ELF-1 (cell line): ENCODE results near the gene DDX24.

Experiments used
- DNase-seq: peaks from one replicate; pipeline ENCODE4 v3.0.0-alpha.2; 2016; ENCODE audit warnings: low read depth, low spot score

The DDX24 gene, protein sequence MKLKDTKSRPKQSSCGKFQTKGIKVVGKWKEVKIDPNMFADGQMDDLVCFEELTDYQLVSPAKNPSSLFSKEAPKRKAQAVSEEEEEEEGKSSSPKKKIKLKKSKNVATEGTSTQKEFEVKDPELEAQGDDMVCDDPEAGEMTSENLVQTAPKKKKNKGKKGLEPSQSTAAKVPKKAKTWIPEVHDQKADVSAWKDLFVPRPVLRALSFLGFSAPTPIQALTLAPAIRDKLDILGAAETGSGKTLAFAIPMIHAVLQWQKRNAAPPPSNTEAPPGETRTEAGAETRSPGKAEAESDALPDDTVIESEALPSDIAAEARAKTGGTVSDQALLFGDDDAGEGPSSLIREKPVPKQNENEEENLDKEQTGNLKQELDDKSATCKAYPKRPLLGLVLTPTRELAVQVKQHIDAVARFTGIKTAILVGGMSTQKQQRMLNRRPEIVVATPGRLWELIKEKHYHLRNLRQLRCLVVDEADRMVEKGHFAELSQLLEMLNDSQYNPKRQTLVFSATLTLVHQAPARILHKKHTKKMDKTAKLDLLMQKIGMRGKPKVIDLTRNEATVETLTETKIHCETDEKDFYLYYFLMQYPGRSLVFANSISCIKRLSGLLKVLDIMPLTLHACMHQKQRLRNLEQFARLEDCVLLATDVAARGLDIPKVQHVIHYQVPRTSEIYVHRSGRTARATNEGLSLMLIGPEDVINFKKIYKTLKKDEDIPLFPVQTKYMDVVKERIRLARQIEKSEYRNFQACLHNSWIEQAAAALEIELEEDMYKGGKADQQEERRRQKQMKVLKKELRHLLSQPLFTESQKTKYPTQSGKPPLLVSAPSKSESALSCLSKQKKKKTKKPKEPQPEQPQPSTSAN

DNA sequence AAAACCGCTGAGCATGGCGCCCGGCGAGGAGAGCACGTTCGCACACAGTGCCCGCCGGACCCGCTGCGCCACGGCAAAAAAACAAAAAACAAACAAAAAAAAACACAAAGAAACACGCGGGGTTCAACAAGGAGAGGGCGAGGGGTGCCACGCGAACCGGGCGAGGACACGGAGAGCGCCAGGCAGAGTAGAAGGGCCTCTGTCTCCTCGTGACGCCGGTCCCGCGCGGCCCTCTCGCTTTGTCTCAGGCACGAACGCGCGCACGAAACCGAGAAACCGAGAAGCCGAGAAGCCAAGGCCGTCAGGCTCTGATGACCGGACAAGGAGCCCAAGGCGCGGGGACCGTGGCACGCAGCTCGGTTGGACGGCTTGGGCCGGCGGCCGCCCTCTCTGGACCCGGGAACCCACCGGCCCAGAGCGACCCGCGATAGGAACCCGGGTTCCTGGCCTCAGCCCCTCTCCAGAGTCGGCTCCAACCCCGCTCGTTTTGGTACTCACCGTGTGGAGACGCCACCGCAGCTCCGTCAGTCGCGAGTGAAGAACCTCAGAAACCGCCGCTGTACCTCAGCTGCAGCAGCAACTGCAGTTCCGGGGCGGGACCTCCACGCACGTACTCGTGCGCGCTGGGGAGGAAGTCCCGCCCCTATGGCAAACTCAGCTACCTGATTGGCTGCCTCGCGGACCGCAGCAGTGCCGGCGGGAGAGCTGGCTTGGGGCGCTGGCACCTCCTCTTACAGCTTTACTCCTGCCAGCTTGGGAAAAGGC is at the start of gene DDX24, which contains the start of gene IFI27L1:
TSS of gene DDX24 (minus strand) at position 582 of the 765 bp plus-strand sequence. CDS start 1,460 bp downstream, outside the sequence.
TSS of gene IFI27L1 (plus strand) at position 690 of the 765 bp plus-strand sequence. CDS start 15,628 bp downstream, outside the sequence.
- DNase-seq: peak; percentile 92

DNA sequence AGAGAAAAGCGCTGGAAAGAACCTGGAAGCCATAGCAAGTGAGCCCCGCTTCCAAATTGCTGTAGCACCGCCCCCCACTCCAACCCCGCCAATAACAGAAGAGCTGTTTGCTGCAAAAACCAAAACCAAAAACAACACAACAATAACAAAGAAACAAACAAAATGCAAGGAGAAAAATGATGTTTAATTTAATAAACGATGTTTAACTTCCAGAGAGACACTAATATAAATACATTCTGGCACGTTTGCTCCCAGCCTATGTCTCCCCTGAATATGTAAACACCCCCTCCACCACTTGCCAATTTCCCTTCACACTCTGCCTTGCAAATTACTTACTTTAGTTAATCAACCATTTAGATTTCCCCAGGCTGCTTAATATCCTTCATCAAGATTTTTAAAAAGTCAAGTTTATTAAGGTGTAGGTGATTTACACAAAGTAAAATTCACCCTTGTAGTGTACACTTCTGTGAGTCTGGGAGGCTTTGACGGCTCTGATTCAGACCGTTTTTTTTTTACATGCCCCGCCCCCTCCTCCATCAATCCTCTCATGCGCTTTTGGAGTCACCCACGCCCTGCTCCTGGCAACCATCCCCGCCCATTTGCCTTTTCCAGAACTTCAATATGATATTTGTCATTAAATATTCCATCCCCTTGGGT is 48.9 kb upstream of the DDX24 start:
- peak; percentile 42 for DNase-seq

DNA sequence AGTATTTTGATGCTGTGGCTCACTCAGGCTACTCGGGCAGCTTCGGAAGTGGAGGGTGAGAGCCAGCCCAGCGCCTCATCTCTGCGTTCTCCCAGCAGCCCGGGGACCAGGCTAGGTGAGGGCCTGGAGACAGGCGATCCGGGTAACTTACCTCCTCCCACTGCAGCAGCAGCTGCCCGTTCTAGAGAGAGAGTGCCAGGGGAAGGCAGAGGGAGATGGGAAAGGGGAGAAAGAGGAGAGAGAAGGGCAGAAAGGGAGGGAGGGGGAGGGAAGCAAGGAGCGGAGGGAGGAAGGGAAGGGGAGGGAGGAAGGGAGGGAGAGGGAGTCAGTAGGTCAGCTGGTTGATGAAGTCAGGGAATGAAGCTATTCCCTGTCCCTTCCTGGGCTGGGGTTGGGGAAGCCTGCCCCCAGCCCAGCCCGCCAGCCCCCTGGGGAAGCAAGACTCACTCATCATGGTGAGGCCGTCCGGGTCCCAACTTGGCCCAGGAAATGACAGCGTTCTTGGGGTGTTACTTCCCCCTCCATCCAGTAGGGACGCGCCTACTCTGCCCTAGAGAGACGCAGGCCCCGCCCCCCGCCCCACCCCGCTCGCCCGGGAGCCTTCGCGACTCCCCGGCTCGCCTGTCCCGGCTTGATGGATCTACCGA is 48.2 kb upstream of the DDX24 start, which contains the start of gene IFI27L2:
TSS of gene IFI27L2 (minus strand) at position 494 of the 647 bp plus-strand sequence. CDS start at position 454, 40 bp downstream.
- DNase-seq: peak; percentile 86

DNA sequence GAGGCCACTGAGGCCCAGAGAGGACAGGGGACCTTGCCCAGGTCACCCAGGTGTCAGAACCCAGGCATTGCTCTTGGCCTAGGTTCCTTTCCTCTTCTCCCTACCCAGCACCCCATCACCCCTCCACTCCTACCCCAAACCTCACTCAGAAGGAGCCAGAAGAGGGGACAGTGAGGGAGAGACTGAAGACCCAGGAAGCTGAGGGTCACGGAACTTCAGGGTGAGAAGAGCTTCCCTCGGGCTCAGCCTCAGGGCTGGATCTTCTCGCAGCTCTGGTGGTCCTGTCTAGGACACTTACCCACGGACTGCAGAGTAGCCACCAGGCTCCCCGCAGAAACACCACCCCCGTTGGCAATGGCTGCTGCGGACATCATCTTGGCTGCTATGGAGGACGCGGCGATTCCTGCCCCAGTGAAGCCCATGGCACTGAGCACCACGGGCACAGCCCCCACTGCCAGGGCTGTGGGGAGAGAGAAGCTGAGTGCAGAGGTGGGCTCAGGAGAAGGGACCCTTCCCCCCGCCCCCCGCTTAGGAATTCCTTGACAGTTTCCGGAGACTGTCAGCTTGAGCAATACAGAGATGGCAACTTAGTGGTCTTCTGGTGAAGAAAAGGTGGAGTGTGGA is 47.3 kb upstream of the DDX24 start:
- DNase-seq: no peak

- DNase-seq: no peak
These were observed 46.3 kb upstream of the DDX24 start for GRCh38 chr14:94127330-94127729.

GRCh38 chr14:94126800-94127199 is 45.8 kb upstream of the DDX24 start:
- no peak for DNase-seq

DNA sequence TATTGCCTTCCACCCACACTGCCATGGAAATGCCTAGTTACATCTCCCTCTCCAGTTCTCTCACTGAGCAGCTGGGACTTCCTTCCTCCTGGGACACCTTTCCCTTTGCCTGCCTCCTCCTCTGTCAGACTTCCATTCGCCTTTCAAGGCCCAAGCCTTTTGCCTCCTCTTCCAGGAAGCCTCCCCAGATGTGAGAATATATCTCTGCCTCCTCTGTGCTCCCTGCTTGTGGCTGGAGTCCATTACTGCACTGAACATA is 45.3 kb upstream of the DDX24 start:
- no peak for DNase-seq

DNA sequence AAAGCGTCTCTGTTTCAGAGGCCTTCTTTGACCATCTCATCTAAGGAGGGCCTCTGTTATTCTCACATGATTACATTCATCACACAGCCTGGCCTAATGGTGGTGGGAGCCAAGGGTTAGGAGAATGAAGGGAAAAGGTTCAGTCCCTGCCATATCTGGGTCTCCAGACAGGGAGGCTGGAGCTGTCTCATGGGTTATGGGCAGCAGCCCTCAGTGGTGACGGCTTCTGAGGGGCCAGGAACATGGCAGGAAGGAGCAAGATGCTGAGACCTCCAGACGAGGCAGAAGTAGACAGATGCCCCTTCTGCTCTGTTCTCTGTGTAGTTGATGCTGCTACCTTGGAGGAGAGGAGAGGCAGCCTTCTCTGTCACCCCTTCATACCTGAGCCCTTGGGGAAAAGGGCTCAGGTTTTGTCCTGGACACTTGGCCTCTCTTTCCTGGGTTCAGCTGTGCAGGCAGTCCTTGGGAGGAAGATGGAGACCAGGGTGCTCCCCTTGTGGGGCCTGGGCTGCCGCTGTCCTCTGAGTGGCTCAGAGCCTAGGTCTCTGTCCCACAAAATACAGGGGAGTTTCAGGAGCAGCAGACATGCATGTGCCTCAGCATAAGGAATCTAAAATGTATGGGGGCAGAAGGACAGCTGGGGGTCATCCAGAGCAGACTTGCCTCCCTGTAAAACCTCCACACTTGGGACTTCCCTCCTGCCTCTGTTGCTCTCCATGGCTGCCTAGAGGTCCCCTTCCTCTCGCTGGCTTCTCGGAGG is 44.8 kb upstream of the DDX24 start:
- no peak for DNase-seq

DNA sequence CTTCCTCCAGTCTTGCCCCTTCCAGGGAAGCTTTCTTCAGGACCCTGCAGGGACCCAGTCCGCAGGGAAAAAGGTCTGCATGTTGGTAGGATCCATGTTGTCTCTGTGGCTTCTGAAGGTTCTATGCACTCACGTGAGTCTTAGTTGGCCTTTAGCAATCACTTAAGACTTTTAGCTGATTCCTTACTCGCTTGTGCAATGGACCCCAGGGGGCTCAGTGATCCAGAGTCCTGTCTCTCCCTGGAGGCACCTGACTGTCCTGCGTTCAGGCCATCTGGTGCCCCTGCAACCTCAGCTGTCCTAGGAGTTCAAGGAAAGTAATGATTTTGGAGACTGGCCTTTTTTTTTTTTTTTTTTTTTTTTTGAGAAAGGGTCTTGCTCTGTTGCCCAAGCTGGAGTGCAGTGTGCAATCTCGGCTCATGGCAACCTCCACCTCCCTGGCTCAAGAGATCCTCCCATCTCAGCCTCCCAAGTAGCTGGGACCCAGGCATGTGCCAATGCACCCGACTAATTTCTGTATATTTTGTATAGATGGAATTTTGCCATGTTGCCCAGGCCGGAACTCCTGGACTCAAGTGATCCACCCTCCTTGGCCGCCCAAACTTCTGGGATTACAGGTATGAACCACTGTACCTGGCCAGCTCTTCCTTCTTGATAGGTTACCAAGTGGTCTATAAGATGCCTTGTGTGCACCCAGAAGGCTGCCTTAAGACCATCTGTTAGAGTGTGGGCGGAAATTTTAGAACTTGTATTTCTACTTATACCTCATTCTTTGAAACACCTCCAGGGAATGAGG is 43.8 kb upstream of the DDX24 start:
- DNase-seq: no peak

DNA sequence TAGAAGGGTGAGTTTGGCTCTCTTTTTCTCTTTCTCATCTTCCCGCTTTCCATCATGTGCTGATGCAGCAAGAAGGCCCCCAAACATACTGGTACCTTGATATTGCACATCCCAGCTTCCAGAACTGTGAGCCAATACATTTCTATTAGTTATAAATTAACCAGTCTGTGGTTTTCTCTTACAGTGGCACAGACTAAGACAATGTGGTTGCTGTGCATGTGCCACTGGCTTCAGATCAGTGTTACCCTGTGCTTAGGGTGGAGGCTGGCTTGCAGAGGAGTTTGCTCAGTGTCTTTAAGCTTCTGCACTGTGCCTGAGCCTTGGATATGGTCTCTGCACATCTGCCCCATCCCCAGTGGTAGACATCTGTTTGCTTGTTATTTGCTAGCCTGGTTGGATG is 42.9 kb upstream of the DDX24 start:
- DNase-seq: no peak

DNA sequence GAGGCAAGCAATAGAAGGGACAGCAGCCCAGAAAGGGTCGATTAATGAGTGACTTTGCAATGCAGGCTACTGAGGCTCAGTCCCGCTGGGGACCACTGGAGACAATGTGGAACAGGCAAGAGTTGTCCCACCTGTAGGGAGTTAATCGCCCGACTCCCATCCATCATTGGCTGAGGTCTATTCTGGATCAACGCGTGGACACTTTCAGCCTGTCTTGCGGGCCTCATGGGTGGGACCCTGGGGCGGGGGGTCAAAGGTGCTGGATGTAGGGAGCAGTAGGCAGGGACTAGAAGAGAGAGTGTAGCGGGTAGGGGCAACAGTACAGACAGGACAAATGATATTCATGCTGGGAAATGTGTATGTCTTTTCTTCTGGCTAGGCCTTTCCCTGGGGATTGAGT is 42.3 kb upstream of the DDX24 start:
- no peak for DNase-seq

DNA sequence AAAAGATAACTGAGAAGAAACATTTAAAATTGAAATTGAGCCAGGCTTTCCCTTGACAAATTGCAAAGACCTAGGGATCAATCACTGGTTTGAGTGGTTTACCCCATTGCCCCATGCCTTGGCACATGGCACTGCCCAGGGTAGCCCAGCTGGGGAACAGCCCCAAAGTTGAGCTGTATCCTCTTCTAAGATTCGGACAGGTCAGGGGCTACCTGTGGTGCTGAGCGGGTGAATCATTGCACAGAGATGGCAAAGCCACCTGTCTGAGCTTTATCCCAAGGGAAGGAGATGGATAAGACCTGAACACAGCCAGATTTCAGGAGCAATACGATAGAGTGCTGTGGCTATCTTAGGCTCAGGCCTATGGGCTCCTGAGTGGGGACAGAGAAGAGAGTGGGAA is 41.4 kb upstream of the DDX24 start:
- DNase-seq: no peak

GRCh38 chr14:94121485-94121884 is 40.5 kb upstream of the DDX24 start:
- no peak for DNase-seq

DNA sequence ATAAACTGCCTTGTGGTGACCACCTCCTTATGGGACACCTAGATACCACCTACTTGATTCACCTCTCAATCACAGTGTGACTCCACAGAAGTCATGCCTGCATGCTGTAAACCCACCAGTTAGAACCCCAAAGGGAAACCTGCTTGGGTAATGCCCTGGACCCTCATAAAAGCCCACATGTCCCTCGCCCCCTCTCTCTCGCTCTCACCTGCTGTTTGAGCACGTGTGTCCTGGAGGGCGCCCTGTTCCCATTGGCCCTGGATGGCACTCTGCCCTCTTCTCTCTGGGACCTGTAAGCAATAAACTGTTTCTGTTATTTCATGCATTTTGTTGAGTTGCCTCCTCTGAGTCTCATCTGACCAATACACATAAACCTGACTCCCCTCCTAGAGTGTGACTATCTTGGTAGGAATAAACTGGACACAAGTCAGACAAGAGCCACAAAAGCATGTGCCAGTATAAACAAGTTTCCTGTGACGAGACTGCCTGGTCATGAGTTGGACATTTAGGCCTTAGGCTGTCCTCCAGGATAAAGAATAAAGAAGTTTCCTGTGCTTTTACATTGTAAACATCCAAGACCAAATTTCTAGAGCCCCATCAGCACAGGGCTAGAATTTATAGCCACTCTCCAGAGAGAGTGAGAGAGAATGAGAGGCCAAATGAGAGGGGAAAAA is 39.8 kb upstream of the DDX24 start:
- no peak for DNase-seq

DNA sequence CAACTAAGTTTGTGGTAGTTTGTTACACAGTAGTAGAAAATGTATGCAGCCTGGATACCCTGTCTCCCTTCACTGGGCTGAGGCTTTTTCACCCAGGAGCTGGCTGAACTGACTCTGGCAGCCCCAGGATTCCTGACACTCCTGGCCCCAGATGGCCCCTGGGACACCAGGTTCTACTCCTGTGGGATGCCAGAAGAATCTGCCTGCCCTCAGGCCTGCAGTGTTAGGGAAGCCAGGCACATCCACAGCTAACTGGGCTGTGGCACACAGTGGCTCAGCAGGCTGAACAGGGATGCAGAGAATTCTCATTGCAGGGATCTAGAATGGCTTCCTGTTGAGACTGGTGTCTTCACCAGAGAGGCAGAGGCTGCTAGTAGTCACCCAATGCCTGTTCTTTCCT is 38.1 kb upstream of the DDX24 start:
- no peak for DNase-seq

- DNase-seq: no peak
These were observed 36.9 kb upstream of the DDX24 start for GRCh38 chr14:94117856-94118255.

- DNase-seq: no peak
These were observed 35.7 kb upstream of the DDX24 start for GRCh38 chr14:94116701-94117100.

GRCh38 chr14:94115631-94116030 is 34.6 kb upstream of the DDX24 start:
- no peak for DNase-seq
